Pancreas (tissue), 10 donors: Measurements from ENCODE around the gene ADAMTSL5. TPM values are rescaled to one million over a fixed set of nuclear protein-coding genes. Genes with fewer than 3 reads are reported as not detected.

Experiments used
- ATAC-seq, 4 donors: fragments of 200-7000 bp; cut with Tn5 transposase; one replicate each; pipeline versions ENCODE4 v1.8.0 to v1.9.1; 2020; ENCODE audit warnings: mild to moderate bottlenecking in 4 of 4, moderate library complexity in 4 of 4
- DNase-seq, 6 donors: peaks; one replicate each; pipeline ENCODE4 v3.0.0-alpha.2; 2020
- FAIRE-seq: peaks from 2 replicates; lab custom pipeline; 2012; peaks lifted over from hg19 to GRCh38; lab: Jason Lieb, UNC
- H3K27ac ChIP-seq, 4 donors: fragments of 200-600 bp; sonication (generic); 1 replicate in 3 of 4; 2 replicates in 1 of 4; pipeline versions ENCODE4 v1.5.0 to v1.8.0; 2020
- H3K27me3 ChIP-seq, 4 donors: fragments of 200-600 bp; one replicate each; pipeline ENCODE4 v1.8.0; 2021
- H3K36me3 ChIP-seq, 3 donors: fragments of 200-600 bp; sonication (generic) in 1 of 3; one replicate each; pipeline versions ENCODE4 v1.5.0 to v1.8.0; 2020 to 2021
- H3K4me1 ChIP-seq, 3 donors: fragments of 200-600 bp; one replicate each; pipeline ENCODE4 v1.8.0; 2021
- H3K4me3 ChIP-seq, 4 donors: fragments of 200-600 bp; sonication (generic) in 2 of 4; one replicate each; pipeline versions ENCODE4 v1.5.0 to v1.8.0; 2020 to 2021
- H3K9me3 ChIP-seq, 4 donors: fragments of 200-600 bp; one replicate each; pipeline ENCODE4 v1.8.0; 2021
- WGBS, 2 donors: extraction: QIAGEN DNeasy Blood & Tissue Kit; methylation state at CpG; one replicate each; pipeline ENCODE4 v1.1.7; 2013; 5-methylcytosine and 5-hydroxymethylcytosine counted together
- intact Hi-C, 3 donors: fragments of 100-400 bp; cut with DNase I; formaldehyde crosslinking; loops; one replicate each; pipeline versions ENCODE4 v1.11.1 to v1.14.2; 2022
- polyA plus RNA-seq, 2 donors: library from polyadenylated mRNA; stranded (reverse); fragments of 200-250 nt; gene quantifications; one replicate each; pipeline ENCODE4 v1.2.3, GENCODE V29; 2013
- total RNA-seq, 6 donors: library from RNA; stranded (reverse); fragmentation: NEBNext Ultra II Directional in 4 of 6; extraction: Animal tissue kit (Norgen Biotek cat#: 25700) in 4 of 6; gene quantifications; one replicate each; pipeline versions ENCODE4 v1.2.1 to v1.2.4, GENCODE V29; 2021 to 2023
- TF ChIP-seq, protein P1 (sequence below), 4 donors: fragments of 200-600 bp; sonication (generic) in 3 of 4; IDR thresholded peaks; one replicate each; pipeline versions ENCODE4 v1.5.0 to v1.8.0; 2021; ENCODE audit warnings: antibody characterized with exemption in 4 of 4
- donor health status: healthy with polysubstance abuse.
- donor health status: DM: no; HTN: no; CAD: no; lungs with moderate emphysema.
- donor health status: DM: no; HTN: no; CAD: no.
- donor health status: control.
- donor health status: control.
- donor health status: Bipolar disorder and iron deficiency.
- donor health status: DM: yes; HTN: yes; CAD: no.
- donor health status: DM: no; HTN: no; CAD: no.
- donor health status: DM: no; HTN: no; CAD: no.
- donor health status: DM: yes; HTN: yes; CAD: no.

ADAMTSL5 gene, protein sequence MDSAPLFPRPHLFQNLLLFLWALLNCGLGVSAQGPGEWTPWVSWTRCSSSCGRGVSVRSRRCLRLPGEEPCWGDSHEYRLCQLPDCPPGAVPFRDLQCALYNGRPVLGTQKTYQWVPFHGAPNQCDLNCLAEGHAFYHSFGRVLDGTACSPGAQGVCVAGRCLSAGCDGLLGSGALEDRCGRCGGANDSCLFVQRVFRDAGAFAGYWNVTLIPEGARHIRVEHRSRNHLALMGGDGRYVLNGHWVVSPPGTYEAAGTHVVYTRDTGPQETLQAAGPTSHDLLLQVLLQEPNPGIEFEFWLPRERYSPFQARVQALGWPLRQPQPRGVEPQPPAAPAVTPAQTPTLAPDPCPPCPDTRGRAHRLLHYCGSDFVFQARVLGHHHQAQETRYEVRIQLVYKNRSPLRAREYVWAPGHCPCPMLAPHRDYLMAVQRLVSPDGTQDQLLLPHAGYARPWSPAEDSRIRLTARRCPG
- 1 to 10 TPM in 2 of 6 donors, under 1 TPM in 4; 0.23 to 4.0 (median 0.72) TPM for total RNA-seq
- under 1 TPM; 0.52 to 0.53 TPM for polyA plus RNA-seq

DNA sequence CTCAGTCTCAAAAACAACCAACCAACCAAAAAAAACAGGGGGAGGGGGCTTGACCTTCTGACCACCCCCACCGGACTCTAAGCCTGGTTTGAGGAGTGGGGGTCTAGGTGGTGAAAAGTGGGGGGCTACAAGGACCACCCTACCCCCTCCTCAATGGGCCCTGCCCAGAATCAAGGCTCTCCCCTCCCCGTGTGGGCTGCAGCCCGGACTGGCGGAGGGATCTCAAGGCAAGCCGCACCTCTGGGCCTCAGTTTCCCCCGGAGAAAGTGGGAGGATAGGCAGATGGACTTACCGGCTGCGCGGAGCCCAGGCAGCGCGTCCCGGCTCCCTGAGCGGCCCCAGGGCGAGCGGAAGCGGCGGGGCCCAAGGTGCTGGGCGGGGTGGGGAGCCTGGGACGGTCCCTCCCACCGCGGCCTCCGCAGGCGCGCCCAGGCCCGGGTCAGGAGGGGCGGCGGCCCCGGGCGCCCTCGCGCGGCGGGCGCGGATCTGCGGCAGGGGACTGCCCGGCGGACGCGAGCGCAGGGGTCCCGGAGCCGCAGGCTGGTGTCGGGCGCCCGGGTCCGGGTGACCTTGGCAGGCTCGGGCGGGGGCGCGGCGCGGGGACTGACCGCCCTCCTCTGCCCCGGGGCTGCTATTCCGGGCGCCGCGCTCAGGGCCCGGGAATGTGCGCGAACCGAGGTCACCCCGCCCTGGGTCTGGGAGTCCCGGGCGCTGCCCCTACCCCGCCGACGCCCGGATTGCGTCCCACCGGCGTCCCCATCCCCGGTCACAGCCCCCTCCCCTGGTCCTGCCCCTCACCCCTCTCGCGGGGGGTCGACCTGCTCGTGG lies at the start of gene ADAMTSL5:
Gene ADAMTSL5, minus strand, starts transcription at position 349 of the 828 bp plus-strand sequence. CDS start 2,076 bp downstream, outside the sequence.
- no peak for FAIRE-seq
- TF ChIP-seq, protein P1, sequence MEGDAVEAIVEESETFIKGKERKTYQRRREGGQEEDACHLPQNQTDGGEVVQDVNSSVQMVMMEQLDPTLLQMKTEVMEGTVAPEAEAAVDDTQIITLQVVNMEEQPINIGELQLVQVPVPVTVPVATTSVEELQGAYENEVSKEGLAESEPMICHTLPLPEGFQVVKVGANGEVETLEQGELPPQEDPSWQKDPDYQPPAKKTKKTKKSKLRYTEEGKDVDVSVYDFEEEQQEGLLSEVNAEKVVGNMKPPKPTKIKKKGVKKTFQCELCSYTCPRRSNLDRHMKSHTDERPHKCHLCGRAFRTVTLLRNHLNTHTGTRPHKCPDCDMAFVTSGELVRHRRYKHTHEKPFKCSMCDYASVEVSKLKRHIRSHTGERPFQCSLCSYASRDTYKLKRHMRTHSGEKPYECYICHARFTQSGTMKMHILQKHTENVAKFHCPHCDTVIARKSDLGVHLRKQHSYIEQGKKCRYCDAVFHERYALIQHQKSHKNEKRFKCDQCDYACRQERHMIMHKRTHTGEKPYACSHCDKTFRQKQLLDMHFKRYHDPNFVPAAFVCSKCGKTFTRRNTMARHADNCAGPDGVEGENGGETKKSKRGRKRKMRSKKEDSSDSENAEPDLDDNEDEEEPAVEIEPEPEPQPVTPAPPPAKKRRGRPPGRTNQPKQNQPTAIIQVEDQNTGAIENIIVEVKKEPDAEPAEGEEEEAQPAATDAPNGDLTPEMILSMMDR (IDR thresholded peaks at IDR 0.05), result no peak
- peak in 2 of 6 donors; percentile 75 to 82 for DNase-seq
- H3K4me1 ChIP-seq, result no peaks in the 10 kb centered on the region
- ATAC-seq, result peak; percentile 35 to 59 (median 44)
- no peaks in the 10 kb centered on the region for H3K9me3 ChIP-seq
- no peaks in the 10 kb centered on the region for H3K27me3 ChIP-seq
- 3% methylated on average over 34 to 78 of the region's 78 CpGs for WGBS, 2 donors
- peak within 1 kb of the TSS in 3 of 4 donors; percentile 18 to 48 (median 25) for H3K4me3 ChIP-seq
- intact Hi-C loops, result loop anchor here in 1 of 3 donors (10.0 kb wide), 1 partner anchor 68 kb away; no protein-coding TSS in a partner anchor
- no peaks in the 10 kb centered on the region for H3K36me3 ChIP-seq
- no peak within 1 kb of the TSS for H3K27ac ChIP-seq

DNA sequence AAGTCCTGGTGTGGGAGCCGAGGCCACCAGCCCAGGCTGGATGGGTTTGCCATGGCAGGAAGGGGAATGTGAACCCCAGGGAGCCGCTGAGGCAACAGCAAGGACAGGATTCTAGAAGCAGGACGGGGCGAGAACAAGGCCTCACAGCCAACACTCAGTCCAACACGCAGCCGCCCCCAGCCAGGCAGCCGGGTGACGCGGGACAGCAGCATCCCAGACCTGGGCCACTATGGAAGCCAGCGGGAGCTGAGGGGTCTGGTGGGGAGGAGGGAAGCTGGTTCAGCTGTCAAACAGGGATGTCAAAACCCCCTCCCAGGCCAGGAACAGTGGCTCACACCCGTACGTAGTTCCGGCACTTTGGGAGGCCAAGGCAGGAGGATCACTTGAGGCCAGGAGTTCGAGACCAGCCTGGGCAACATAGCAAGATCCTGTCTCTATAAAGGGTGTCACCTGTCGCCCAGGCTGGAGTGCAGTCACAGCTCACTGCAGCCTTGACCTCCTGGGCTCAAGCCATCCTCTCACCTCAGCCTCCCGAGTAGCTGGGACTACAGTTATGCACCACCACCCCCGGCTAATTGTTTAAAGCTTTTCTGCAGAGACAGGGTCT lies 48.5 kb upstream of the ADAMTSL5 start:
- 92 to 95% methylated on average over 17 of the region's 17 CpGs for WGBS, 2 donors
- DNase-seq (peak in 1 of 6 donors; percentile 48), ATAC-seq (no peak)

DNA sequence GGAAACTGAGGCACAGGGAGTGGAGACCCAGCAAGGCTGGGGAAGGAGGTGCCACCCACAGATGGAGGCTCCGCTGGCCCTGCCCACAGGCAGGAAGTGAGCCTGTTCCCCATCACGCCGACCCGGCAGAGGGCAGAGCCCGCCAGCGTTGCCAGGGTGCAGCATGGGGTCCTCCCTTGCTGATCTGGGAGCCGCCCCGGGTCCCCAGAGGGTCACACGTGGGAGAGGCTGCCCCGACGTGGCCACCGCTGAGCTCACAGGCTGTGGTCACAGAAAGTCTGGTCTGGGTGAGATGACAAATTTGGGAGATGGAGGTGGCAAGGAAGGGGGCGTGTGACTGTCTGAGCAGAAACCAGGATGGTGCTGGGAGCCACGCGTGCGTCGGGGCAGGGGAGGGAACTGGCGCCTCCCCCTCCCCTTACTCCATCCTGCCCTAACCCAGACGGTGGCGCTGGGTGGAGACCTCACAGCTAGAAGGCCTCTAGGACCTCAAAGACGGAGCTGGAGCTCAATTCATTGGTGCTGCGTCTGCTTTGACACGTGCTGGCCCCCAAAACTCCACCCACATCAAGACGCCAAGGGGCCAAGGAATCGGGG lies 47.6 kb upstream of the ADAMTSL5 start:
- 82% methylated on average over 25 of the region's 25 CpGs for WGBS, 2 donors
- peak in 1 of 6 donors; percentile 65 for DNase-seq
- no peak for FAIRE-seq
- Histone ChIP-seq H3K4me3 (no peak overlapping the region), H3K27ac (no peak overlapping the region), H3K4me1 (no peaks in the 10 kb centered on the region), H3K27me3 (no peaks in the 10 kb centered on the region), H3K9me3 (no peaks in the 10 kb centered on the region), H3K36me3 (no peaks in the 10 kb centered on the region)
- intact Hi-C loops, result loop anchor here in 1 of 3 donors (10.0 kb wide), 1 partner anchor 94 kb away; the partner anchor contains the start of gene TCF3
- TF ChIP-seq, protein P1 (IDR thresholded peaks at IDR 0.05), result no peak
- no peak for ATAC-seq

More for the DNA sequence above, 48.5 kb upstream of the ADAMTSL5 start:
- intact Hi-C loops, result loop anchor here in 1 of 3 donors (10.0 kb wide), 1 partner anchor 93 kb away; the partner anchor contains the start of gene TCF3
- Histone ChIP-seq H3K4me3 (no peak overlapping the region), H3K36me3 (no peaks in the 10 kb centered on the region), H3K27me3 (no peaks in the 10 kb centered on the region), H3K27ac (no peak overlapping the region), H3K4me1 (no peaks in the 10 kb centered on the region), H3K9me3 (no peaks in the 10 kb centered on the region)
- TF ChIP-seq, protein P1 (IDR thresholded peaks at IDR 0.05), result no peak
- FAIRE-seq, result no peak

DNA sequence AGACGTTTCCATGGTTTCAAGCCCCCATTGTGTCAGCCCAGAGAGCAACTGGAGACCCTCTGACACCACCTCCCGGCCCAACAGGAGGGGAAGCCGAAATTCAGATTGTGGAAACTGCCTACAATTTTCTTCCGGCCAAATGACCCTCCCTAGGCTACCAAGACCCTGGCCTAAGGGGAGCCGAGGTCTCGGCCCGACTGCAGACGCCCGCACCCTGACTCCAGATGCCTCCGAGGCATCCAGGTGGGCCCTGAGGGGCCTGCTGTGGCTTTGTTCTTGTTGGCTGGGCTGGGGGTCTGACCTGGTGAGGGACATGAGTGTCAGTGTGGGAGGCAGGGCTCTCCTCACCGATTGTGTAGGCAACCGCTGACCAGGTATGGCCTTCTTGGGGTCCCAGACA lies 45.7 kb upstream of the ADAMTSL5 start:
- FAIRE-seq, result no peak
- H3K4me3 ChIP-seq, result no peak overlapping the region
- H3K9me3 ChIP-seq, result no peaks in the 10 kb centered on the region
- H3K4me1 ChIP-seq, result no peaks in the 10 kb centered on the region
- H3K27ac ChIP-seq, result no peak overlapping the region
- peak in 1 of 6 donors; percentile 43 for DNase-seq
- no peaks in the 10 kb centered on the region for H3K27me3 ChIP-seq
- 89 to 93% methylated on average over 12 of the region's 12 CpGs for WGBS, 2 donors
- no peak for ATAC-seq
- no peaks in the 10 kb centered on the region for H3K36me3 ChIP-seq
- intact Hi-C loops, result loop anchor here in 1 of 3 donors (10.0 kb wide), 1 partner anchor 106 kb away; no protein-coding TSS in a partner anchor
- TF ChIP-seq, protein P1 (IDR thresholded peaks at IDR 0.05), result no peak
